CD4-positive, alpha-beta T cell treated with Interleukin-4 for 4 hours (primary cell): ENCODE measurements around the gene CFAP141.
A peak's percentile ranks its signal among the peaks of the same experiment; 100 is the strongest.

Source experiments
- DNase-seq: peaks from one replicate; pipeline ENCODE4 v3.0.0-alpha.2; 2020

Gene CFAP141

GRCh38 chr1:154170547-154171222, 35.4 kb downstream of the CFAP141 start:
- DNase-seq: peak; percentile 41

GRCh38 chr1:154167461-154167860, 38.7 kb downstream of the CFAP141 start:
- DNase-seq: no peak

GRCh38 chr1:154166207-154166606, 39.9 kb downstream of the CFAP141 start:
- DNase-seq: no peak

GRCh38 chr1:154159554-154159953, 46.6 kb downstream of the CFAP141 start:
- no peak for DNase-seq

- DNase-seq: peak; percentile 8
These were observed 47.6 kb downstream of the CFAP141 start for GRCh38 chr1:154158307-154159125.

- peak; percentile 88 for DNase-seq
These were observed 48.4 kb downstream of the CFAP141 start for GRCh38 chr1:154157520-154158306.

- DNase-seq: no peak
These were observed 50.9 kb downstream of the CFAP141 start for GRCh38 chr1:154155251-154155650.

GRCh38 chr1:154154534-154155191, 51.5 kb downstream of the CFAP141 start, which contains the start of gene NUP210L:
NUP210L (minus strand) TSS chr1:154155073.
- DNase-seq: no peak

GRCh38 chr1:154154053-154154452, 52.1 kb downstream of the CFAP141 start:
- no peak for DNase-seq

- no peak for DNase-seq
These were observed 54.8 kb downstream of the CFAP141 start for GRCh38 chr1:154151311-154151710.
